Fibroblast of the conjunctiva (primary cell): ENCODE data around the gene HARS2.
"Not testable (repeated sequence)": the region's sequence is repeated elsewhere in the genome, so short reads cannot be mapped to it uniquely, and the experiment has no call there.

Experiments used
- DNase-seq: peaks from one replicate; pipeline ENCODE4 v3.0.0-alpha.2; 2010; ENCODE audit warnings: low read depth

HARS2 gene

DNA sequence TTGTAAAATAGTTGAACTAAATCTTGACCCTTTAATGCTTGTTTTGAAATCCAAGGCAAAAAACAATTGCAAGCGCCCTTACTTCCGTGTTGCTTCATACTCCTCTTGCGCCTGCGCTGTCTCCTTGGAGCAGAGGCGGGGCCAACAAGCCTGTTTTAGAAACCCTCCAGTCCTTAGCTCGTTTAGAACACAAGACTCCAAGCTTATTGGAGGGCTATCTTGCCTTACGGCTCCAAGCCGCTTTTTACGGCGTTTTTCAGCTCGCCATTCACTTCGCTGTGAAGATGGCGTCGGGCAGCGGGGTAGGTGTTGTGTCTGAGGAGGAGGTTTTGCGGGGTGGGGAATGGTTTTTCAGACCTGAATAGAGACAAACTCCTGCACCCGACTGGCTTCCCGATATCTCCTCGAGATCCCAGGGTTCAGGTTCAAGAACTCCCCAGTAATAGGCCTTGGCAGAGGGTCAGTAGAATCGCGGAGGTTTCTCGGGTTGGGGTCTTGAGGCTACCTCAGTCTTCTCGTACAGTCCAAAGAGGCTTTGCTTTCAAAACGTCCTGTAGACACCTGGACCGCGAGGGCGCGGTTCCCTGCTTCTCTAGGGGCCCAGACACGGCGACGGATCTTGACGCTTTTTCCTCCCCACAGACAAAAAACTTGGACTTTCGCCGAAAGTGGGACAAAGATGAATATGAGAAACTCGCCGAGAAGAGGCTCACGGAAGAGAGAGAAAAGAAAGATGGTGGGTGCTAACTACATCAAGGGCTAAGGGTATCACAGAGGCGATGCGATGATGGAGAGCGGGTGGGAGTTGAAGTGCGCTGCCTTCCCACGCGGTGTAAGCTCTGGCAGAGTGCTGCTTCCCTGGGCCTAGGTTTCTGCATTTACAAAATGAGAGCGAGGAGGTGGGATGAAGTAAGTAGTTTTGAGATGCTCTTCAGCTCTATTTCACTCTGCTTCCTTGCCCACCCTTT lies 9.2 kb downstream of the HARS2 start, which contains the start of gene ZMAT2:
TSS of gene ZMAT2 (plus strand) at position 271 of the 968 bp plus-strand sequence. CDS start at position 285, 14 bp downstream.
- DNase-seq: peak; percentile 98

DNA sequence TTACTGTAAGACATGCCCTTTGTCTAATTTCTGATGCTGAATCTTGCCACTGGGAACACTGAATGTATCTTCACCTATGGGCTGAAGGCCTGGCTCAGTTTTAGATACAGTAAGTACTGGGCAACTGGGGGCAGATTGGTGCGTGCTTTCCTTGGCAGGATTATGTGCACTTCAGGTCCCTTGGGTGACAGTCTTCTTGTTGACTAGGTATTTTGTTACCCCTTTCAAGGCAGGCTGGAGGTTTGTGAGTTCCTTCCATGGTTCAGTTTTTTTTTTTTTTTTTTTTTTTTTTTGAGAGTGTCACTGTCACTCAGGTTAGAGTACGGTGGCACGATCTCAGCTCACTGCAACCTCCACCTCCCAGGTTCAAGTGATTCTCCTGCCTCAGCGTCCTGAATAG lies 16.6 kb downstream of the HARS2 start:
- DNase-seq: no peak

DNA sequence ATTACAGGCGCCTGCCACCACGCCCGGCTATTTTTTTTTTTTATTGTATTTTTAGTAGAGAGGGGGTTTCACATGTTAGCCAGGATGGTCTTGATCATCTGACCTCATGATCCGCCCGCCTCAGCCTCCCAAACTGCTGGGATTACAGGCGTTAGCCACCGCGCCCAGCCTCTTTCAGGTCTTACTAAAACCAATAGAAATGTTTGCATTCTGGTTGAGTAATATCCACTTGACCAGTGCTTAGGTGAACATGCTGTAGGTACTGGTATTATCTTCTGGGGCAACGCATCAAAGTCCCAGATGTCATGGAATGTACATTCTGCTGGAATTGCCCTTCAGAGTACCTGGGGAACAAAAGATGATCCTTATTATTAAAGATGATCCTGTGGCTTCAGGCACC lies 17.5 kb downstream of the HARS2 start:
- DNase-seq: not testable (repeated sequence)

DNA sequence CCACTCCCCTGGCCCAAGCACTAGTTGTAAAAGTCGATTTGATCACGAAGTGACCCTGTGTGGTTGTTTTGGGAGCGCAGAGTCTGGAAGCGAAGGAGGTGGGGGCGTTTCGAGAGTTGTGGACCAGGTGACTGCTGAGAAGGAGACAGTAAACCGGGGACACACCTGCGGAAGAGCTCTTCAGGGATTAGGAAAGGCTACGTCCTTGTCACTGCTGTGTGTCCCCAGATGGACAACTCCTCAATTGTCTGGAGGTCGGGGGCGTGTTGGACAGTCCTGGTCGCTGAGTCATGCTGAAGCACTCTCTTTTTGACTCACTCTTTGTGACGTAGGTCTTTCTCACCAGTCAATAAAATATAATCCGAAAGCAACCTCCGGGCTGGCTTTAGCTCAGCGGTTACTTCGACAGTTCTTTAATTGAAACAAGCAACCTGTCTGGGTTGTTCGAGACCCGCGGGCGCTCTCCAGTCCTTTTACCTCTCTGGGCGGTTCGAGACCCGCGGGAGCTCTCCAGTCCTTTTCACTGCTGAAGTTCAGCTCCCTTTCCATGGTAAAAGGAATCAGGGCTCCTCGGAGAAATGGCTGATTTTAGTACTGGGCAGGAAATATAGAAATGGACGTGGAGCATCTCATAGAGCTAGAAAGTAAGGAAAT lies 19.8 kb downstream of the HARS2 start:
- DNase-seq: peak; percentile 98

DNA sequence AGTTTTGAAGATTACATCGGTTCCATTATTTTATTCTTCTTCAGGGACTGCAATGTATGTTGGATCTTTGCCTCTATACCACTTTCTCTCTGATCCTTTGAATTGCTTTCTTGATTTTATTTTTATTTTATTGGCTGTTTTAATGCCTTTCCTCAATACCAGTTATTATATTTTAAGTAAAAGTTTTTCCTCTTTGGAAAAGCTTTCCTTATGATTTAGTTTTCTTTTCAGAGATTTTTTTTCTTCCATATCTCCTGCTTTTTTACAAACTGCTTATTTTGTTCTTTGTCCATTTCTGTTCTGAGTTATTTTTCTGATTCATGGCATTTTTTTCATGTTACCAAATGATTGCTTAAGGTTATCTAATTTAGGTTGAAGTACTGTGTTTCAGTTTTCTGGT lies 20.5 kb downstream of the HARS2 start:
- no peak for DNase-seq

DNA sequence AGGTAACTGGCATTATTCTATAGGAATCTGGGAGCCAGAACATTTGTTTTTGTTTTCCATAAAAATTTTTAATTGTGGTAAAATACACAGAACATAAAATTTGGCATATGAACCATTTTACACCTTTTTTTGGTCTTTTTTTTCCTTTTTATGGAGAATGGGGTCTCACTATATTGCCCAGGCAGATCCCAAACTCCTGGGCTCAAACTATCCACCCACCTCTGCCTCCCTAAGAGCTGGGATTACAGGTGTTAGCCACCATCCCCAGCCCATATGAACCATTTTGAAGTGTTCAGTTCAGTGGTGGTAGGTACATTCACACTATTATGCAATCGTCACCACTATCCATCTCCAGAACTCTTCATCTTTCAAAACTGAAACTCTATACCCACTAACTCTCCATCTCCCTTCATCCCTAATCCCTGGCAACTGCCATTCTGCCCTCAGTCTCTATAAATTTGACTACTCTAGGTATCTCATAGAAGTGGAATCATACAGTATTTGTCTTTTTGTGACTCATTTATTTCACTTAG lies 22.4 kb downstream of the HARS2 start:
- DNase-seq: no peak

GRCh38 chr5:140716238-140716637 lies 25.0 kb downstream of the HARS2 start:
- not testable (repeated sequence) for DNase-seq

DNA sequence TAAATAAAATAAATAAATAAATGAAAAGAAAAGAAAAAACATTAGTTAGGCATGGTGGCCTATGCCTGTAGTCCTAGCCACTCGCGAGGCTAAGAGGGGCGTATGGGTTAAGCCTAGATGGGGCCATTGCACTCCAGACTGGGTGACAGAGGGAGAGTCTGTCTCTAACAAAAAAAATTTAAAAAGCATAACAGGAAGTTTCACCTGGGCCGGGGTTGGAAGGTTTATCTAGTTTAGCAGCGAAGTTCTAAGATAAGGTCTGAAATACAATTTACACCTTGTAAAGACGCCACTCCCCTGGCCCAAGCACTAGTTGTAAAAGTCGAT lies 27.0 kb downstream of the HARS2 start:
- DNase-seq: no peak

DNA sequence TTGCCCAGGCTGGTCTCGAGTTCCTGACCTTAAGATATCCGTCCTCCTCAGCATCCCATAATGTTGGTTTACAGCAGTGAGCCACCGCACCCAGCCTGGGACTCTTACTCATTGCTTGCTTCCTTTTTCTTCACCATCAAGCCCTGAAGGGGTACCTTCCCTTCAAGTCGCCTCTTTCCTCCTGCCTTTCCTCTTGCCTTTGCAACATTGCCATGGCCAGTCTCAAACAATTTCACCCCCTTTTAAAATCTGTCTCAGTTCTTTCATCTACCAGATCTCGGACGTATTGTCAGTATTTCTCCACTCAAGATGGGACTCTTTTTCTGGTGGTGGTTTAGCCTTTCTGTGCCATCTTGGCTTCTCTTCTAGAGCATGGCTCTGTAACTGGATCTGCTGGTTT lies 29.5 kb downstream of the HARS2 start:
- not testable (repeated sequence) for DNase-seq

DNA sequence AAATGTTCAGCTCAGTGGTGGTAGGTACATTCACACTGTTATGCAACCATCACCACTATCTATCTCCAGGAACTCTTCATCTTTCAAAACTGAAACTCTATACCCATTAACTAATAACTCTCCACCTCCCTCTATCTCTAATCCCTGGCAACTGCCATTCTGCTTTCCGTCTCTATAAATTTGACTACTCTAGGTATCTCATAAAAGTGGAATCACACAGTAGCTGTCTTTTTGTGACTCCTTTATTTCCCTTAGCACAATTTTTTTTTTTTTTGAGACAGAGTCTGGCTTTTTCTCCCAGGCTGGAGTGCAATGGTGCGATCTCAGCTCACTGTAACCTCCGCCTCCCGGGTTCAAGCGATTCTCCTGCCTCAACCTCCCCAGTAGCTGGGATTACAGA lies 30.1 kb downstream of the HARS2 start:
- not testable (repeated sequence) for DNase-seq

GRCh38 chr5:140725799-140726471 lies 34.7 kb downstream of the HARS2 start:
- peak; percentile 89 for DNase-seq

DNA sequence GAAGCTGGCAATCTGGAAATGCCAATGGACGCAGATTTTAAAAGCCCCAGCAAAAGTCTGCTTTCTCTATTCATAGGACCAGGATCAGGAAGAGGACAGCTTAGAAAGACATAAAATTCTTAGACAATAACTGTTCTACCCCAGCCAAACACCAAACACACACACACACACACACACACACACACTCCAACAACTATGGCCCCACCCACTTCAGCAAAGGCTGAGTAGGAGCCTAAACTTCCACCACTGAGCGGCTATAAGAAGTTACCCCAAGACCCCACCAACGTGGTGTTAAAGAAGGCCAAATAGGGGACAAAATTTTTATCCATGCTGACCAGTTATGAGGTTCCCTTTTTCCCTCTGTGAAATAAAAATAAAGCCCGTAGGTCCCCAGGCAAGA lies 41.8 kb downstream of the HARS2 start:
- no peak for DNase-seq

DNA sequence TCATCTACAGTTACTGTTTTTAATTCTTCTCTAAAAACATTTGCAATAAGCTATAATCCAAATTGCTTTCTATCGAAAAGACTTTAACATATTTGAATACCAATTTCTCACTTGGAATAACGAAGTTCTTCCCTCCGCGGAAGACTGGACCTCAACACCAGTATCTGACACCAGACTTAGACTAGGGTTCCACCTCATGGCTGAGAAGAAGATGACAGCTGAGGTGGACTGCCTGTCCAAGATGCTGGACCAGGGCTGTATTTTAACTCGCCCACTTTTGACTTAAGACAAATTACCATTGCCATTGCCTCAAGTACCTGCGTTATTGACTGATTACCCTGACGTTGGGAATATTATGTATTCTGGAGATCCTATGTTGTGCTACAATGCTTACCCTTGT lies 43.1 kb downstream of the HARS2 start:
- DNase-seq: no peak

DNA sequence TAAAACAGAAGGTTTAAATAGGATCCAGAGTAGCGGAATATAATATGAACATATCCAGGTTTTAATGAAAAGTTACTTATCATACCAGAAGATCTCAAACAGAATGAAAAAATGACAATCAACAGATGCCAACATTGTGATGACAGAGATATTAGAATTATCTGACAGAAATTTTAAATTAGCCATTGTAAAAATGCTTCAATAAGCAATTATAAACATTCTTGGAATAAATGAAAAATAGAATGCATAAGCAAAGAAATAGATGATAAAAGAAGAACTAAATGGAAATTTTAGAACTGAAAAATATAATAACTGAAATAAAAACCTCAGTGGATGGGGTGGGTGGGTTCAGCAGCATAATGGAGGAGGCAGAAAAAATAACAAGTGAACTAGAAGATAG lies 46.2 kb downstream of the HARS2 start:
- DNase-seq: no peak

DNA sequence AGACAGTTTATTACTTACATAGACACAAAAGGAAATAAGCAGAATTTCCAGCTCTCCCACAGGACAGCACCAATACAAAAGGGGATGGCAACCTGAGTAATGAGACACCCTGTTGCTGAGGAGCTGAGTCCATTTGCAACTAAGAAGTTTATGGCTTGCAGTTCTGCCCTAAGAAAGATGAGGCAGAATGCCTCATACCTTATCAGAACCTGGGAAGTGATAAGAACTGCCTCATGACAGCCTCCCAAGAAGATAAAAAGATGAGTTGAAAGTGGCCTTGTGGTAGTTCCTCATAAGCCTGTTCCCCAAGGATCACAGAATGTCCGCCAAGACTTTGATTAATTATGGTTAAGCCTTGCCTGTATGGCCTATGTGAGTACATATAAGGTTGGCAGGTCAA lies 50.7 kb downstream of the HARS2 start:
- no peak for DNase-seq
